PC-3 (cell line): ENCODE results near the gene CSNK1G2. TPM values are rescaled to one million over a fixed set of nuclear protein-coding genes. Genes with fewer than 3 reads are reported as not detected.
A peak's percentile ranks its signal among the peaks of the same experiment; 100 is the strongest.

Experiments
- ATAC-seq: fragments of 200-7000 bp; cut with Tn5 transposase; 2 replicates; pipeline ENCODE4 v1.9.1; 2020; ENCODE audit warnings: mild to moderate bottlenecking, moderate library complexity
- BruUV-seq: library from RNA; stranded (reverse); fragments of 400-500 nt; replicated peaks from 2 replicates; lab custom pipeline; 2021; lab: Mats Ljungman, UMichigan
- CTCF ChIA-PET: fragments of 300-600 bp; sonication (Branson Sonifier 250); formaldehyde crosslinking; loops from one replicate; lab custom pipeline; 2022; ENCODE audit warnings: antibody characterized with exemption; lab: Charles Lee
- POLR2A ChIA-PET: fragments of 300-600 bp; sonication (Branson Sonifier 250); formaldehyde crosslinking; loops from one replicate; lab custom pipeline; 2022; ENCODE audit warnings: antibody characterized with exemption; ENCODE audit not compliant: unreplicated experiment; lab: Charles Lee
- DNase-seq: peaks from one replicate; pipeline ENCODE4 v3.0.0-alpha.2; 2015
- H2AFZ ChIP-seq: fragments of 300-600 bp; sonication (generic); 2 replicates; pipeline ENCODE4 v1.6.0; 2016; ENCODE audit warnings: antibody characterized with exemption, low read length
- H3F3A ChIP-seq: fragments of 300-600 bp; sonication (generic); one replicate; pipeline ENCODE4 v1.6.0; 2017; ENCODE audit warnings: antibody characterized with exemption, low read length, control low read depth, mild to moderate bottlenecking; ENCODE audit not compliant: unreplicated experiment
- H3K27ac ChIP-seq: fragments of 300-600 bp; sonication (generic); 2 replicates; pipeline ENCODE4 v1.5.1; 2016; ENCODE audit warnings: mild to moderate bottlenecking, low read length
- H3K27me3 ChIP-seq: fragments of 300-600 bp; sonication (generic); 2 replicates; pipeline ENCODE4 v1.6.1; 2016; ENCODE audit warnings: low read length, mixed read lengths
- H3K36me3 ChIP-seq: fragments of 300-600 bp; sonication (generic); 2 replicates; pipeline ENCODE4 v1.6.1; 2016; ENCODE audit warnings: low read depth, mixed run types, low read length, mixed read lengths
- H3K4me1 ChIP-seq: fragments of 300-600 bp; sonication (generic); 2 replicates; pipeline ENCODE4 v1.5.1; 2016; ENCODE audit warnings: low read length; ENCODE audit not compliant: insufficient read depth
- H3K4me2 ChIP-seq: fragments of 300-600 bp; sonication (generic); 2 replicates; pipeline ENCODE4 v1.6.0; 2016; ENCODE audit warnings: low read length
- H3K4me3 ChIP-seq: fragments of 300-600 bp; sonication (generic); 2 replicates; pipeline ENCODE4 v1.5.1; 2016; ENCODE audit warnings: mild to moderate bottlenecking, low read length, mixed read lengths
- H3K79me2 ChIP-seq: fragments of 300-600 bp; sonication (generic); 2 replicates; pipeline ENCODE4 v1.6.1; 2017; ENCODE audit warnings: low read length, mixed read lengths
- H3K9ac ChIP-seq: fragments of 300-600 bp; sonication (generic); 2 replicates; pipeline ENCODE4 v1.6.0; 2016; ENCODE audit warnings: mild to moderate bottlenecking, low read length
- H3K9me2 ChIP-seq: fragments of 300-600 bp; sonication (generic); replicated peaks from 2 replicates; pipeline ENCODE4 v1.6.1; 2016; ENCODE audit warnings: mixed run types, low read length, mixed read lengths
- H3K9me3 ChIP-seq: fragments of 300-600 bp; sonication (generic); 2 replicates; pipeline ENCODE4 v1.6.1; 2016; ENCODE audit warnings: low read length, mixed read lengths
- H4K20me1 ChIP-seq: fragments of 300-600 bp; sonication (generic); 2 replicates; pipeline ENCODE4 v1.6.1; 2016; ENCODE audit warnings: low read length, mixed read lengths
- EZH2 ChIP-seq: fragments of 300-600 bp; sonication (generic); IDR thresholded peaks from one replicate; pipeline ENCODE4 v1.6.1; 2017; ENCODE audit warnings: antibody characterized with exemption, mild to moderate bottlenecking, low read length; ENCODE audit not compliant: unreplicated experiment
- EZH2phosphoT487 ChIP-seq: fragments of 300-600 bp; sonication (generic); IDR thresholded peaks from 2 replicates; pipeline ENCODE4 v1.6.1; 2018; ENCODE audit warnings: mild to moderate bottlenecking, antibody characterized with exemption, low read length, borderline replicate concordance
- intact Hi-C: fragments of 100-400 bp; cut with micrococcal nuclease; formaldehyde crosslinking; loops from 2 replicates; pipeline ENCODE4 v1.9.0; 2023
- total RNA-seq: library from RNA; depleted of rRNA; stranded (reverse); fragments of >200 nt; gene quantifications from 2 replicates; pipeline ENCODE4 v1.2.3, GENCODE V29; 2014
- TF ChIP-seq, protein P1 (sequence below): fragments of 300-600 bp; sonication (generic); conservative IDR thresholded peaks from 2 replicates; pipeline ENCODE4 v1.5.1; 2017; ENCODE audit warnings: antibody characterized with exemption, low read depth, mild to moderate bottlenecking, low read length

Gene CSNK1G2
- total RNA-seq, 1 experiment from 2014 or later, result 83.6 TPM

- H3K4me3 ChIP-seq, result peak overlapping the region; percentile 70
- CTCF ChIA-PET, result no interaction called here
- no peaks in the 10 kb centered on the region for H3K27me3 ChIP-seq
- peaks cover 25% of the 10 kb centered on the region for H3K4me1 ChIP-seq
- DNase-seq (no peak), ATAC-seq (no peak)
- no peaks in the 10 kb centered on the region for H4K20me1 ChIP-seq
- no peaks in the 10 kb centered on the region for H3K9me2 ChIP-seq
- TF ChIP-seq EZH2phosphoT487, result no peak
- TF ChIP-seq, protein P1, sequence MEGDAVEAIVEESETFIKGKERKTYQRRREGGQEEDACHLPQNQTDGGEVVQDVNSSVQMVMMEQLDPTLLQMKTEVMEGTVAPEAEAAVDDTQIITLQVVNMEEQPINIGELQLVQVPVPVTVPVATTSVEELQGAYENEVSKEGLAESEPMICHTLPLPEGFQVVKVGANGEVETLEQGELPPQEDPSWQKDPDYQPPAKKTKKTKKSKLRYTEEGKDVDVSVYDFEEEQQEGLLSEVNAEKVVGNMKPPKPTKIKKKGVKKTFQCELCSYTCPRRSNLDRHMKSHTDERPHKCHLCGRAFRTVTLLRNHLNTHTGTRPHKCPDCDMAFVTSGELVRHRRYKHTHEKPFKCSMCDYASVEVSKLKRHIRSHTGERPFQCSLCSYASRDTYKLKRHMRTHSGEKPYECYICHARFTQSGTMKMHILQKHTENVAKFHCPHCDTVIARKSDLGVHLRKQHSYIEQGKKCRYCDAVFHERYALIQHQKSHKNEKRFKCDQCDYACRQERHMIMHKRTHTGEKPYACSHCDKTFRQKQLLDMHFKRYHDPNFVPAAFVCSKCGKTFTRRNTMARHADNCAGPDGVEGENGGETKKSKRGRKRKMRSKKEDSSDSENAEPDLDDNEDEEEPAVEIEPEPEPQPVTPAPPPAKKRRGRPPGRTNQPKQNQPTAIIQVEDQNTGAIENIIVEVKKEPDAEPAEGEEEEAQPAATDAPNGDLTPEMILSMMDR, result no peak
- TF ChIP-seq EZH2, result no peak
- peak overlapping the region; percentile 85 for H3K27ac ChIP-seq
- peak overlapping the region; percentile 60 for H3K9ac ChIP-seq
- POLR2A ChIA-PET, result no interaction called here
- peak overlapping the region; percentile 58 for H2AFZ ChIP-seq
- intact Hi-C loops, result loop anchor here (1.0 kb wide), 1 partner anchor 19 kb away; the partner anchor contains the start of gene ABHD17A
- no TSS peak for BruUV-seq
- no peaks in the 10 kb centered on the region for H3K36me3 ChIP-seq
- peaks cover 3% of the 10 kb centered on the region for H3F3A ChIP-seq
- H3K79me2 ChIP-seq, result peaks cover 38% of the 10 kb centered on the region
- H3K4me2 ChIP-seq, result peak overlapping the region; percentile 78
- no peaks in the 10 kb centered on the region for H3K9me3 ChIP-seq
These were observed 36.2 kb upstream of the CSNK1G2 start for GRCh38 chr19:1904860-1905109.

DNA sequence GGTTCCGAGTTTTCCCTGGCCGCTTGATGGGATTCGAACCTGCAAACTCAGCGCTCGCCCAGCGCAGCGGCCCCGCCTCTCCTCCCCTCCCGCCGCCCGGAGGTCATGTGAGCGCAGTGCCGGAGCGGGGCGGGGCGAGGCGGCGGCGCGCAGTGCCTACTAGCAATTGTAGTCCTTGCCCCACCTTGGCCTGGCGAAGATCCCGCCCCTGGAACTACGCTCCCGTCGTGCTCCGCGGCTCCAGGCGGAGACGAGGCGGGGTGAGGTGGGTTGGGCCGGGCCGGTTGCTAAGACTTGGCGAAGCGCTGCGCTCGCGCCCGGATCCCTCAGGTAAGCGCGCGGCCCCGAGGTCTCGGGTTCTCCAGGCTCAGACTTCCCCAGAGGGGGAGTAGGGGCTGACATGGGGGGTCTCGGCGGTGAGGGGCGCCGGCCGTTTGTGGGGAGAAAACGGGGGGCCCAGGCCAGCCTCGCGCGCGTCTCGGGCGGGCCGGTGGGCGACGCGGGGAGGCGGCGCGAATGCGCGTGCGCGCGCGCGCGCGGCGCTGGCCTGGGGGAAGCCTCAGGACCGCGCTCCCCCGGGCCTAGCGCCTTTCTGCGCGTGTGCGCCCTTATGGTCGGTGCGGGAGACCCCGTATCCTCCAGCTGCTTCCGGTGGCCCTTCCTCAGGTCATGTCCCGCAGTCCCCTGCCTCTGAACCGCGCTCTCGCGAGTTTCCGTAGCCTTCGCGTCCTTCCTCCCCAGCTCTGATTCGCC is 35.7 kb upstream of the CSNK1G2 start, which contains the start of the genes ADAT3 and SCAMP4:
ADAT3 (plus strand) TSS at position 290 of the 753 bp plus-strand sequence. CDS start 6,649 bp downstream, outside the sequence.
SCAMP4 (plus strand) TSS at position 290 of the 753 bp plus-strand sequence. CDS start 9,621 bp downstream, outside the sequence.
- ChIA-PET POLR2A (interaction anchor here (0.6 kb wide), 1 partner anchor 183 kb away, joined by 4 read pairs; no protein-coding TSS in a partner anchor), CTCF (no interaction called here)
- H3K79me2 ChIP-seq, result peaks cover 43% of the 10 kb centered on the region
- intact Hi-C loops, result loop anchor here (1.0 kb wide), 1 partner anchor 20 kb away; the partner anchor contains the start of gene ABHD17A
- peaks cover 25% of the 10 kb centered on the region for H3K4me1 ChIP-seq
- peak; percentile 95 for DNase-seq
- no peaks in the 10 kb centered on the region for H3K9me3 ChIP-seq
- H2AFZ ChIP-seq, result peak within 1 kb of the TSS; percentile 60
- H3K9ac ChIP-seq, result peak within 1 kb of the TSS; percentile 85
- H3K27ac ChIP-seq, result peak within 1 kb of the TSS; percentile 85
- TF ChIP-seq EZH2phosphoT487, result no peak
- TF ChIP-seq, protein P1, result no peak
- no peak for TF ChIP-seq EZH2
- H3K4me2 ChIP-seq, result peak within 1 kb of the TSS; percentile 85
- no peaks in the 10 kb centered on the region for H3K9me2 ChIP-seq
- no peaks in the 10 kb centered on the region for H3K27me3 ChIP-seq
- BruUV-seq, result no TSS peak
- peak within 1 kb of the TSS; percentile 70 for H3K4me3 ChIP-seq
- H4K20me1 ChIP-seq, result no peaks in the 10 kb centered on the region
- H3F3A ChIP-seq, result peaks cover 3% of the 10 kb centered on the region
- H3K36me3 ChIP-seq, result no peaks in the 10 kb centered on the region
- peak; percentile 79 for ATAC-seq
